Pancreas (tissue), 10 donors: Measurements from ENCODE around the gene C19orf81. TPM values are rescaled to one million over a fixed set of nuclear protein-coding genes. Genes with fewer than 3 reads are reported as not detected.

Experiments used
- ATAC-seq, 4 donors: fragments of 200-7000 bp; cut with Tn5 transposase; one replicate each; pipeline versions ENCODE4 v1.8.0 to v1.9.1; 2020; ENCODE audit warnings: mild to moderate bottlenecking in 4 of 4, moderate library complexity in 4 of 4
- DNase-seq, 6 donors: peaks; one replicate each; pipeline ENCODE4 v3.0.0-alpha.2; 2020
- FAIRE-seq: peaks from 2 replicates; lab custom pipeline; 2012; peaks lifted over from hg19 to GRCh38; lab: Jason Lieb, UNC
- H3K27ac ChIP-seq, 4 donors: fragments of 200-600 bp; sonication (generic); 1 replicate in 3 of 4; 2 replicates in 1 of 4; pipeline versions ENCODE4 v1.5.0 to v1.8.0; 2020
- H3K27me3 ChIP-seq, 4 donors: fragments of 200-600 bp; one replicate each; pipeline ENCODE4 v1.8.0; 2021
- H3K36me3 ChIP-seq, 3 donors: fragments of 200-600 bp; sonication (generic) in 1 of 3; one replicate each; pipeline versions ENCODE4 v1.5.0 to v1.8.0; 2020 to 2021
- H3K4me1 ChIP-seq, 3 donors: fragments of 200-600 bp; one replicate each; pipeline ENCODE4 v1.8.0; 2021
- H3K4me3 ChIP-seq, 4 donors: fragments of 200-600 bp; sonication (generic) in 2 of 4; one replicate each; pipeline versions ENCODE4 v1.5.0 to v1.8.0; 2020 to 2021
- H3K9me3 ChIP-seq, 4 donors: fragments of 200-600 bp; one replicate each; pipeline ENCODE4 v1.8.0; 2021
- WGBS, 2 donors: extraction: QIAGEN DNeasy Blood & Tissue Kit; methylation state at CpG; one replicate each; pipeline ENCODE4 v1.1.7; 2013; 5-methylcytosine and 5-hydroxymethylcytosine counted together
- intact Hi-C, 3 donors: fragments of 100-400 bp; cut with DNase I; formaldehyde crosslinking; loops; one replicate each; pipeline versions ENCODE4 v1.11.1 to v1.14.2; 2022
- polyA plus RNA-seq, 2 donors: library from polyadenylated mRNA; stranded (reverse); fragments of 200-250 nt; gene quantifications; one replicate each; pipeline ENCODE4 v1.2.3, GENCODE V29; 2013
- total RNA-seq, 6 donors: library from RNA; stranded (reverse); fragmentation: NEBNext Ultra II Directional in 4 of 6; extraction: Animal tissue kit (Norgen Biotek cat#: 25700) in 4 of 6; gene quantifications; one replicate each; pipeline versions ENCODE4 v1.2.1 to v1.2.4, GENCODE V29; 2021 to 2023
- TF ChIP-seq, protein P1 (sequence below), 4 donors: fragments of 200-600 bp; sonication (generic) in 3 of 4; IDR thresholded peaks; one replicate each; pipeline versions ENCODE4 v1.5.0 to v1.8.0; 2021; ENCODE audit warnings: antibody characterized with exemption in 4 of 4
- donor health status: healthy with polysubstance abuse.
- donor health status: DM: no; HTN: no; CAD: no; lungs with moderate emphysema.
- donor health status: DM: no; HTN: no; CAD: no.
- donor health status: control.
- donor health status: control.
- donor health status: Bipolar disorder and iron deficiency.
- donor health status: DM: yes; HTN: yes; CAD: no.
- donor health status: DM: no; HTN: no; CAD: no.
- donor health status: DM: no; HTN: no; CAD: no.
- donor health status: DM: yes; HTN: yes; CAD: no.

C19orf81 gene
- total and polyA plus RNA-seq, 8 donors: 0.40 to 1.2 (median 0.91) TPM; not detected in 3

DNA sequence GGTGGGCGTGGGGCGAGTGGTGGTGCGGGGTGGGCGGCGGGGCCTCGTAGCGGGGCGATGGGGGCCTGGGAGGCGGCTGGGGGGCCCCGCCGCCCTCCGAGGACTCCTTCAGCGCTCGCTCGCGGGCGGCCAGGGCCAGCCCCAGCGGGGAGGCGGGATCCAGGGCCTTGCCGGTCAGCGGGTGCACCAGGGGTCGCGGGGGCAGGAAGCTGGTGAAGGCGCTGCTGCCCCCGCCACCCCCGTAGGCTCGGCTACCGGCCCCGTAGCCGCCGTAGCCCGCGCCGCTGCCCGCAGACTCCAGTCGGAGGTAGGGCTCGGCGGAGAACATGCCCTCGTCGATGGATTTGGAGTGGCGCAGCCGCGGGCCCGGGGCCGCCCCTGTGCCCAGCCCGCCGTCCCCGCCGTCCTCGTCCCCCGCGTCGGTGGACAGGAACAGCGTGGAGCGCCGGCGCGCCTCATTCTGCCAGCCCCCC is 18.6 kb downstream of the C19orf81 start:
- FAIRE-seq (no peak), ATAC-seq (no peak), DNase-seq (peak in 1 of 6 donors; percentile 56)
- no peak overlapping the region for H3K27ac ChIP-seq
- no peaks in the 10 kb centered on the region for H3K9me3 ChIP-seq
- intact Hi-C loops: no loop called here
- 3 to 5% methylated on average over 14 to 58 of the region's 58 CpGs for WGBS, 2 donors
- H3K36me3 ChIP-seq: no peaks in the 10 kb centered on the region
- no peaks in the 10 kb centered on the region for H3K4me1 ChIP-seq
- peaks cover 0 to 9% (median 3%) of the 10 kb centered on the region in 4 donors for H3K27me3 ChIP-seq
- TF ChIP-seq, protein P1, sequence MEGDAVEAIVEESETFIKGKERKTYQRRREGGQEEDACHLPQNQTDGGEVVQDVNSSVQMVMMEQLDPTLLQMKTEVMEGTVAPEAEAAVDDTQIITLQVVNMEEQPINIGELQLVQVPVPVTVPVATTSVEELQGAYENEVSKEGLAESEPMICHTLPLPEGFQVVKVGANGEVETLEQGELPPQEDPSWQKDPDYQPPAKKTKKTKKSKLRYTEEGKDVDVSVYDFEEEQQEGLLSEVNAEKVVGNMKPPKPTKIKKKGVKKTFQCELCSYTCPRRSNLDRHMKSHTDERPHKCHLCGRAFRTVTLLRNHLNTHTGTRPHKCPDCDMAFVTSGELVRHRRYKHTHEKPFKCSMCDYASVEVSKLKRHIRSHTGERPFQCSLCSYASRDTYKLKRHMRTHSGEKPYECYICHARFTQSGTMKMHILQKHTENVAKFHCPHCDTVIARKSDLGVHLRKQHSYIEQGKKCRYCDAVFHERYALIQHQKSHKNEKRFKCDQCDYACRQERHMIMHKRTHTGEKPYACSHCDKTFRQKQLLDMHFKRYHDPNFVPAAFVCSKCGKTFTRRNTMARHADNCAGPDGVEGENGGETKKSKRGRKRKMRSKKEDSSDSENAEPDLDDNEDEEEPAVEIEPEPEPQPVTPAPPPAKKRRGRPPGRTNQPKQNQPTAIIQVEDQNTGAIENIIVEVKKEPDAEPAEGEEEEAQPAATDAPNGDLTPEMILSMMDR (IDR thresholded peaks at IDR 0.05): no peak
- no peak overlapping the region for H3K4me3 ChIP-seq

DNA sequence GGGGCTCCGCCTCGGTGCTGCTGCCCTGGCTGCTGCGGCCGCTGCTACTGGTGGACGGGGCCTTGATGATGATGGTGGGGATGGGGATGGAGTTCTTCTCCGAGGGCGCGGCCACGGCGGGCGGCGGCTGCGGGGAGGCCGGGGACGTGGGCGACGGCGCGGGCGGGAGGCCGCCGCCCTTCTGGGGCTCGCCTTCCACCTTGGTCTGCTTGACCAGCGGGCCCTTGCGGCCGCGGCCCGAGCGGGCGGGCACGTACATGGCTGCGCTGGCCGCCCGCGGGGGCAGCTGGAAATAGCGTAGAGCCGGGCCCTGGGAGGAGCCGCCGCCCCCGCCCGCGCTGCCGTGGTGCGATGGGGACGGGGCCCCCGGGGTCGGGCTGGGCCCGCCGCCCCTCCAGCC is 19.2 kb downstream of the C19orf81 start:
- DNase-seq (no peak), FAIRE-seq (no peak), ATAC-seq (no peak)
- WGBS, 2 donors: 3 to 4% methylated on average over 32 to 49 of the region's 49 CpGs
- H3K27me3 ChIP-seq: peaks cover 0 to 9% (median 2%) of the 10 kb centered on the region in 4 donors
- no peaks in the 10 kb centered on the region for H3K4me1 ChIP-seq
- H3K9me3 ChIP-seq: no peaks in the 10 kb centered on the region
- no peaks in the 10 kb centered on the region for H3K36me3 ChIP-seq
- TF ChIP-seq, protein P1 (IDR thresholded peaks at IDR 0.05): no peak
- no peak overlapping the region for H3K4me3 ChIP-seq
- no peak overlapping the region for H3K27ac ChIP-seq
- intact Hi-C loops: no loop called here

DNA sequence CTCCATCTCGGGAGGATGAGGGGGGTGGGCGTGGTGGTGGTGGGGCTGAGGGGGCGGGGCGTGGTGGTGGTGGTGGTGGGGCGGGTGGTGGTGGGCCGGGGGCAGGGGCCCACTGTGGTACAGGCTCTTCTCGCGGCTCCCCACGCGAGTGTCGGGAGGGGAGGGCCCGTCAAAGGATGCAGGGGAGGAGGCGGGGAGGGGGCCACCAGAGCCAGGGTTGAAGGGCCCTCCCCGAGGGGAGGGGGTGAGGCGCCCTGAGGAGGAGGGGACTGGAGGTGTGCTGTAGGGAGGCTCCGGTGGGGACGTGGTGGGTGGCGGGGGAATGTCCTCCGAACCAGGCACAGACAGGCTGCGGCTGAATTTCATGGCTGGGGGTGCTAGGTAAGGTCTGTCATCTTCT is 19.6 kb downstream of the C19orf81 start:
- Histone ChIP-seq H3K27me3 (peaks cover 0 to 9% (median 2%) of the 10 kb centered on the region in 4 donors), H3K4me1 (no peaks in the 10 kb centered on the region), H3K9me3 (no peaks in the 10 kb centered on the region), H3K27ac (no peak overlapping the region), H3K36me3 (no peaks in the 10 kb centered on the region), H3K4me3 (no peak overlapping the region)
- FAIRE-seq (no peak), DNase-seq (peak in 1 of 6 donors; percentile 61), ATAC-seq (no peak)
- intact Hi-C loops: no loop called here
- 32 to 48% methylated on average over 9 to 20 of the region's 20 CpGs for WGBS, 2 donors
- TF ChIP-seq, protein P1 (IDR thresholded peaks at IDR 0.05): no peak

DNA sequence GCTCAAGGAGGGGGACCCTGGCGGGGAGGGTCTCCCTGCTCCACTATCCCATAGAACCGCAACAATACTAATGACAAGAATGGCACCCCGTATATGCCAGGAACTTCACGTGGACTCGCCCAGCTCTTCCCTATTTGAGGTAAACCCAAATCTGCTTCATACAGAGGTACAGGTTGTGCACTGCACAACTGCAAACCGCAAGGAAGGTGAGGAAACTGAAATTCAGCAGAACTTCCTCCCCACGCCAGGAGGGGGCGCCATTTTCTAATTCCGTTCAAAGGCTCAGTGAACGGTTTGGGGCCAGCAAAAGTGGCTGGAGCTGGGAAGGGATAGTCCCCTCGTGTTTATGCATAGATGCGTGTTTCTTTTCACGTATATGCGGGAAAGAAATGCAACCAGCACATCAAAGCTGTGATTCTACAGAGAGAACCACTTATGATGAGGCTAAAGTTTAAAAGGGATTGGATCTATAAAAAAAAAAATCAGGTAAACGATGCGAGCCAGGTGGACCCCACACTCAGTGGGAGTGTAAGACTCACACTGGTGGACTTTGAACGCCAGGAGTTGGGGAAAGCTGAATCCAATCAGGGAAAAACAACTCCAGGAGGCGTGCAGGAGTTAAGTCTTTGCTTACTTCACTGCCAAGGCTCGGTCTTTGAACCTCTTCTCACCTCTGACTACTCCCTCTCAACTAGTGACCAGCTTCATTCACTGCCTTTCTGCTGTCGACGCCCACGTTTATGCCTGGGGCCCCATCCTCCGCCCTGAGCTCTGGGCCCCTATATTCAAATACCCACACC is 20.3 kb downstream of the C19orf81 start:
- Histone ChIP-seq H3K4me3 (no peak overlapping the region), H3K4me1 (no peaks in the 10 kb centered on the region), H3K27me3 (peaks cover 0 to 9% (median 2%) of the 10 kb centered on the region in 4 donors), H3K9me3 (no peaks in the 10 kb centered on the region), H3K27ac (no peak overlapping the region), H3K36me3 (no peaks in the 10 kb centered on the region)
- intact Hi-C loops: no loop called here
- TF ChIP-seq, protein P1 (IDR thresholded peaks at IDR 0.05): peak; percentile 45 to 72 (median 62)
- WGBS, 2 donors: 31% methylated on average over 23 of the region's 23 CpGs
- FAIRE-seq: no peak
- ATAC-seq: peak in 2 of 4 donors; percentile 48 to 64
- peak in 2 of 6 donors; percentile 32 to 70 for DNase-seq

DNA sequence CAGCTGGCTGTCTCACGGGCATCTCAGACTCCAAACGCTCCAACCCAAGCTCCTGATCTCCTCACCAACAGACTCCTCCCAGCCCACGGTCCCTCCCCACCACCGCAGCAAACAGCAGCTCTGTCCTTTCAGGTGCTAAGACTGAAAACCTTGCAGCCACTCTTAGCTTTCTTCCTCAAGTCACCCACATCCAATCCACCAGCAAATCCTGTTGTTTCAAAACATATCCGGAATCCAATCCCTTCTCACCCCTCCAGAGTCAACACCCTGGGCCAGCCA is 20.8 kb downstream of the C19orf81 start:
- peaks cover 0 to 9% (median 2%) of the 10 kb centered on the region in 4 donors for H3K27me3 ChIP-seq
- no peak for FAIRE-seq

More for the DNA sequence above, 20.8 kb downstream of the C19orf81 start:
- Histone ChIP-seq H3K4me3 (no peak overlapping the region), H3K36me3 (no peaks in the 10 kb centered on the region), H3K4me1 (no peaks in the 10 kb centered on the region), H3K9me3 (no peaks in the 10 kb centered on the region), H3K27ac (no peak overlapping the region)
- intact Hi-C loops: no loop called here
- ATAC-seq (no peak), DNase-seq (no peak)
- WGBS, 2 donors: 15% methylated on average over 5 of the region's 5 CpGs
- TF ChIP-seq, protein P1 (IDR thresholded peaks at IDR 0.05): no peak
